WERI-Rb-1 (cell line): Measurements from ENCODE around the gene SERPINE1.

Experiments
- DNase-seq: peaks from one replicate; pipeline ENCODE4 v3.0.0-alpha.2; 2020
- H3K27ac ChIP-seq: fragments of 250-450 bp; sonication (Bioruptor Pico); 2 replicates; pipeline ENCODE4 v1.5.1; 2020; ENCODE audit warnings: mild to moderate bottlenecking, moderate library complexity
- H3K27me3 ChIP-seq: fragments of 250-450 bp; sonication (Bioruptor Pico); 2 replicates; pipeline ENCODE4 v1.5.1; 2021; ENCODE audit warnings: mild to moderate bottlenecking, low read depth, moderate library complexity; ENCODE audit not compliant: insufficient read depth, severe bottlenecking
- H3K36me3 ChIP-seq: fragments of 250-450 bp; sonication (Bioruptor Pico); 2 replicates; pipeline ENCODE4 v1.5.1; 2020; ENCODE audit warnings: mild to moderate bottlenecking, moderate library complexity
- H3K4me3 ChIP-seq: 2 replicates; pipeline ENCODE4 v1.5.1; 2011; ENCODE audit warnings: low read depth, mild to moderate bottlenecking, control low read depth, low read length
- H3K9me3 ChIP-seq: fragments of 250-450 bp; sonication (Bioruptor Pico); 2 replicates; pipeline ENCODE4 v1.5.1; 2021; ENCODE audit warnings: mild to moderate bottlenecking, moderate library complexity; ENCODE audit not compliant: severe bottlenecking
- CTCF ChIP-seq: IDR thresholded peaks from 2 replicates; pipeline ENCODE4 v1.5.1; 2011; ENCODE audit warnings: low read depth, mild to moderate bottlenecking, control low read depth, inconsistent platforms, low read length

The SERPINE1 gene

GRCh38 chr7:101179117-101179516 lies 52.2 kb downstream of the SERPINE1 start:
- Histone ChIP-seq H3K27me3 (peaks cover 74% of the 10 kb centered on the region), H3K36me3 (no peaks in the 10 kb centered on the region), H3K27ac (no peak overlapping the region), H3K9me3 (peaks cover 2% of the 10 kb centered on the region), H3K4me3 (no peak overlapping the region)
- TF ChIP-seq CTCF: no peak
- no peak for DNase-seq

GRCh38 chr7:101179713-101180112 lies 52.8 kb downstream of the SERPINE1 start:
- H3K9me3 ChIP-seq: no peaks in the 10 kb centered on the region
- H3K27ac ChIP-seq: no peak overlapping the region
- no peak overlapping the region for H3K4me3 ChIP-seq
- DNase-seq: no peak
- H3K36me3 ChIP-seq: no peaks in the 10 kb centered on the region
- H3K27me3 ChIP-seq: peaks cover 74% of the 10 kb centered on the region
- no peak for TF ChIP-seq CTCF

- DNase-seq: no peak
- no peak within 1 kb of the TSS for H3K27ac ChIP-seq
- peaks cover 74% of the 10 kb centered on the region for H3K27me3 ChIP-seq
- no peak for TF ChIP-seq CTCF
- no peaks in the 10 kb centered on the region for H3K36me3 ChIP-seq
- no peaks in the 10 kb centered on the region for H3K9me3 ChIP-seq
- H3K4me3 ChIP-seq: no peak within 1 kb of the TSS
Observed at GRCh38 chr7:101180130-101180755, 53.3 kb downstream of the SERPINE1 start, which contains the start of gene NAT16. Gene NAT16, minus strand, starts transcription at chr7:101180293. Its CDS starts 5,486 bp downstream, at chr7:101174807.

- DNase-seq: no peak
- TF ChIP-seq CTCF: no peak
- no peaks in the 10 kb centered on the region for H3K36me3 ChIP-seq
Observed at GRCh38 chr7:101185258-101185839, 58.4 kb downstream of the SERPINE1 start.

GRCh38 chr7:101186194-101186593 lies 59.3 kb downstream of the SERPINE1 start:
- H3K36me3 ChIP-seq: no peaks in the 10 kb centered on the region
- DNase-seq: no peak
- no peak overlapping the region for H3K4me3 ChIP-seq
- no peak overlapping the region for H3K27ac ChIP-seq
- H3K9me3 ChIP-seq: no peaks in the 10 kb centered on the region
- TF ChIP-seq CTCF: no peak
- peaks cover 84% of the 10 kb centered on the region for H3K27me3 ChIP-seq

More at GRCh38 chr7:101185258-101185839, 58.4 kb downstream of the SERPINE1 start:
- Histone ChIP-seq H3K27ac (no peak overlapping the region), H3K9me3 (no peaks in the 10 kb centered on the region), H3K27me3 (peaks cover 85% of the 10 kb centered on the region), H3K4me3 (no peak overlapping the region)
